ENCODE results near the gene KRTAP9-9. TPM values are rescaled to one million over a fixed set of nuclear protein-coding genes. Genes with fewer than 3 reads are reported as not detected.

KRTAP9-9 gene
- total RNA-seq, 4 donors from 2014 or later: not detected

GRCh38 chr17:41278176-41278955 lies 23.2 kb downstream of the KRTAP9-9 start:
- TF ChIP-seq POLR2A (IDR thresholded peaks at IDR 0.05) (no peak), CTCF (IDR thresholded peaks at IDR 0.05) (no peak)
- Histone ChIP-seq H3K27me3 (peaks cover 0 to 10% (median 0%) of the 10 kb centered on the region in 4 donors), H3K27ac (no peak overlapping the region), H3K4me1 (no peaks in the 10 kb centered on the region), H3K36me3 (no peaks in the 10 kb centered on the region), H3K9me3 (no peaks in the 10 kb centered on the region), H3K4me3 (no peak overlapping the region)
- 78 to 83% methylated on average over 3 of the region's 3 CpGs for WGBS, 2 donors
- no peak for DNase-seq
- intact Hi-C loops (cut with DNase I): no loop called here

DNA sequence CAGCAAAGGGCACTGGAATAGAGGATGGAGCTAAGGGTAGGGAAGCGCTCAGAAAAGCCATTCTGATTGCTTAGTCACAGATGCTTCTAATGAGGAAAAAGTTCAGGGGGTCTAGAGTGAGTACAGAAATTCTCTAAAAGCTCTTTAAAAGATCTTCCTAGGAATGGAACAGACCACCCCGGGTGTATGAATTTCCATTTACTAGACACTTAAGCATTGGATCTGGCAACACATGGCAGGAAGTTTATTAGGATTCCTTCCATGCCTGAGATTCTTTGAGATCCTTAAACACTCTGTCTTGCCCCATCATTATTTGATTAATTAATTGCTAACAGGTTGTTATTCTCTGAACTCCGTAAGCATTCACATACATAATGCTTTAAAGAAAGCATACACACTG lies 28.9 kb downstream of the KRTAP9-9 start:
- WGBS, 2 donors: 40 to 47% methylated on average over 3 of the region's 3 CpGs

GRCh38 chr17:41284546-41284945 lies 29.4 kb downstream of the KRTAP9-9 start:
- Histone ChIP-seq H3K9me3 (no peaks in the 10 kb centered on the region), H3K4me3 (no peak overlapping the region), H3K27ac (no peak overlapping the region), H3K4me1 (no peaks in the 10 kb centered on the region), H3K27me3 (peaks cover 0 to 6% (median 0%) of the 10 kb centered on the region in 4 donors), H3K36me3 (no peaks in the 10 kb centered on the region)
- intact Hi-C loops (cut with DNase I): no loop called here
- WGBS, 2 donors: 37 to 41% methylated on average over 2 of the region's 2 CpGs
- no peak for DNase-seq
- TF ChIP-seq POLR2A (IDR thresholded peaks at IDR 0.05) (no peak), CTCF (IDR thresholded peaks at IDR 0.05) (no peak)

More for the DNA sequence above, 28.9 kb downstream of the KRTAP9-9 start:
- Histone ChIP-seq H3K9me3 (no peaks in the 10 kb centered on the region), H3K27ac (no peak overlapping the region), H3K4me1 (no peaks in the 10 kb centered on the region), H3K27me3 (peaks cover 0 to 5% (median 0%) of the 10 kb centered on the region in 4 donors), H3K4me3 (no peak overlapping the region), H3K36me3 (no peaks in the 10 kb centered on the region)
- no peak for TF ChIP-seq POLR2A (IDR thresholded peaks at IDR 0.05)
- no peak for DNase-seq
- intact Hi-C loops (cut with DNase I): no loop called here

GRCh38 chr17:41287050-41287449 lies 31.9 kb downstream of the KRTAP9-9 start:
- Histone ChIP-seq H3K9me3 (no peaks in the 10 kb centered on the region), H3K27ac (no peak overlapping the region), H3K4me1 (peaks cover 0 to 14% (median 0%) of the 10 kb centered on the region in 3 donors), H3K36me3 (no peaks in the 10 kb centered on the region), H3K4me3 (no peak overlapping the region), H3K27me3 (peaks cover 0 to 5% (median 0%) of the 10 kb centered on the region in 4 donors)
- TF ChIP-seq CTCF (IDR thresholded peaks at IDR 0.05): no peak
- DNase-seq: no peak
- 73 to 83% methylated on average over 3 of the region's 3 CpGs for WGBS, 2 donors
- intact Hi-C loops (cut with DNase I): no loop called here

GRCh38 chr17:41294016-41294415 lies 38.8 kb downstream of the KRTAP9-9 start:
- WGBS, 2 donors: 57 to 88% methylated on average over 1 of the region's 1 CpG
- peaks cover 0 to 22% (median 0%) of the 10 kb centered on the region in 3 donors for H3K4me1 ChIP-seq
- no peaks in the 10 kb centered on the region for H3K36me3 ChIP-seq
- no peak for TF ChIP-seq CTCF (IDR thresholded peaks at IDR 0.05)
- intact Hi-C loops (cut with DNase I): no loop called here
- no peaks in the 10 kb centered on the region for H3K9me3 ChIP-seq
- no peak overlapping the region for H3K4me3 ChIP-seq
- H3K27ac ChIP-seq: no peak overlapping the region
- peaks cover 0 to 5% (median 0%) of the 10 kb centered on the region in 4 donors for H3K27me3 ChIP-seq
- no peak for DNase-seq
